Muscle of back (tissue), 10 donors: ENCODE results near the gene PPM1J. TPM values are rescaled to one million over a fixed set of nuclear protein-coding genes. Genes with fewer than 3 reads are reported as not detected.

Source experiments
- polyA plus RNA-seq, 10 donors: library from polyadenylated mRNA; unstranded; fragments of 120-200 nt; gene quantifications; one replicate each; pipeline ENCODE4 v1.2.1, GENCODE V29; 2013; ENCODE audit not compliant: insufficient read length in 10 of 10

The PPM1J gene
- polyA plus RNA-seq, 10 donors = 1.7 to 3.3 (median 2.4) TPM

Other genes with a start within 250 kb of the PPM1J start
- 10 to 100 TPM in 1 of 10 donors, 1 to 10 TPM in 9; 4.7 to 10.5 (median 6.3) TPM for gene WNT2B, start 206.4 kb downstream of the PPM1J start, polyA plus RNA-seq
- 10 to 100 TPM; 12.7 to 19.8 (median 16.4) TPM for gene ST7L, start 96.2 kb downstream of the PPM1J start, polyA plus RNA-seq
- 10 to 100 TPM; 70.1 to 100.0 (median 87.6) TPM for gene CAPZA1, start 95.5 kb downstream of the PPM1J start, polyA plus RNA-seq
- 10 to 100 TPM; 41.8 to 71.6 (median 49.8) TPM for gene MOV10, start 40.7 kb downstream of the PPM1J start, polyA plus RNA-seq
- 100 to 1,000 TPM; 256 to 336 (median 299) TPM for gene RHOC, start 8.2 kb downstream of the PPM1J start, polyA plus RNA-seq
- 10 to 100 TPM; 33.4 to 57.3 (median 38.7) TPM for gene SLC16A1, start 240.9 kb upstream of the PPM1J start, polyA plus RNA-seq